Stimulated activated naive CD4-positive, alpha-beta T cell (primary cell): ENCODE data around the gene MIOS.

Experiments used
- DNase-seq, 6 experiments: peaks; one replicate each; lab custom pipeline; 2025; lab: John Stamatoyannopoulos, UW

MIOS gene

DNA sequence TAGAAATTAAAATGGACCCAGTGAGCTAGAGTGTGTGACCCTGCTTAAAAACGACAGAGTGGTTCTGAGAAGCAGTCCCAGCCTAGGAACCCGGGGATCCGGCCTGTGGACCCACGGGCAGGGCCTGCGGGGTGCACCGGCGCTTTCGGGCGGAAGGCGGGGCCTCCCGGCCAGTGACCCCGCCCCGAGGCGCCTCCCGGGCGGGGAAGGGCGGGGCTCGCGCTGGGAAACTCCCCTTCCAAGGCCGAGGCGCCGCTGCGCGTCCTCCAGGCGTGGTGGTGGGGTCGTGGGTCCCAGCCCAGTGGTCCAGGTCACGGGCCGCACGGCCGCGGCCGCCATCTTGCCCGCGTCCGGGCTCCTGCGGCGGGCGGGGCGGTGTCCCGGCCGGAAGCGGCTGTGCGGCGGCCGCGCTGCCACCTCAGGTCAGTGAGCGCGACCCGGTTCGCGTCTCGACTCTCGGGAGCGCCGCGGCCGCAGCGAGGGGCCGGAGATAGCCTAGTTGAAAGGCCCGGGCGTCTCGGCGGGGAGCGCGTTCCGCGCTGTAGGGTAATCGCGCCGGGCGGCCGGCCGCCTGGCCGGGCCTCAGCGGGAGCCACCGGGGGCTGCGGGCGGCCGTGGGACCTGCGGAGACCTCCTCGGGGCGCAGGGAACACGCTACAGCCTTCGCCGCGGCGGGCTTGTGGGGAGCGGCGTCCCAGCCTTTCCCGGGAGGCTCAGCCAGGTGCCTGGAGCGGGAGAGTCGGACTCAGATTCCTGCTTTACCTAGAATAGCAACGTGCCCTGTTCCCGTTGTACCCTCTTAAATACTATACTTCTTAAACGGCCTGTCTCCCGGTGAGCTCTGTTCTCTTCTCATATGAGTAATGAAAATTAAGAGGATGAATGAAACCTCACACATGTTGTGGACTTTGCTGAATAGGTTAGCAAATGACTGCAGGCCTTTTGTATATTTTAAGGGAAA is at the start of gene MIOS:
Gene MIOS (plus strand): TSS at position 234 of the 961 bp plus-strand sequence. CDS start 5,592 bp downstream, outside the sequence.
- peak; percentile 68 to 85 (median 78) for DNase-seq

DNA sequence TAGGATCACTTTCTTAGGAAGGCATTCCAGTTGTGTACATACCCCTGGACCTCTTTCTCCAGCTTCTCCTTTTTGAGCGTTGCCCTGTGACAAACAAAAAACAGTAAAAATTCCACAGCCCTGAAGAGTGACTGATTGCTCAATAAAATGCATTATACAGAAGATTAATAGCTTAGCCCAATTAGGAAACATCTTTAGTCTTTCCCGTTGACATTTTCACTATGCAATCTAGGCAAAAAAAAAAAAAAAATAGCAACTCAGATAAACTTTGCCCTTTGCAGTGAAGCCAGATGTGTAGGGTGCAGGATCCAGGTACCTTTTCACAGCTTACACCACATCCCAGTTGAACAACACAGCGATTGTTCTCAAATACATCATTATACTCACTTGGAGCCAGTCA is 48.9 kb upstream of the MIOS start:
- DNase-seq: no peak

DNA sequence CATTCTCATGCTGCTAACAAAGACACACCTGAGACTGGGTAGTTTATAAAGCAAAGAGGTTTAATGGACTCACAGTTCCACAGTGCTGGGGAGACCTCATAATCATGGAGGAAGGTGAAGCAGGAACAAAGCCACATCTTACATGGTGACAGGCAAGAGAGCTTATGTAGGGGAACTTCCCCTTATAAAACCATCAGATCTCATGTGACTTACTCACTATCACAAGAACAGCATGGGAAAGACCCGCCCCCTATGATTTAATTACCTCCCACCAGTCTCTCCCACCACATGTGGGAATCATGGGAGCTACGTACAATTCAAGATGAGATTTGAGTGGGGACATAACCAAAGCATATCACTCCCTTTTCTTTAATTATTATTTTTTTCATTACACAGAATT is 47.6 kb upstream of the MIOS start:
- DNase-seq: no peak

DNA sequence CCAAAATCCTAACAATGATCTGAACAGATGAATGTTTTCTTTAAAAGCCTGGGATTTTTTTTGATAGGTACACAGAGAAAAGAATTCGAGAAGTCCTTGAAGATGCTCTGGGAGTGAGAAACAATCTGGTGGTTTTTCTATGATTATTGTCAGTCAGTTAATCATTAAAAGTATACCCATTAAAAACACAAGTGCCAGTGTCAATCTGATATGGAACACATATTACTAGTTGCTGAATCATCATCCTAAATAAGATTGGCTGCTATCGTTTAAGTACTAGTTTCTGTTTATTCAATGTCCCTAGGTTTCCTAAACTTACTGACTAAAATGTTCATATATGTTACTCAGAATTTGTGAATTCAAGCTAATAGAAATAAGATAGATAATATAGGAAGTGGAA is 47.2 kb upstream of the MIOS start:
- DNase-seq: no peak

DNA sequence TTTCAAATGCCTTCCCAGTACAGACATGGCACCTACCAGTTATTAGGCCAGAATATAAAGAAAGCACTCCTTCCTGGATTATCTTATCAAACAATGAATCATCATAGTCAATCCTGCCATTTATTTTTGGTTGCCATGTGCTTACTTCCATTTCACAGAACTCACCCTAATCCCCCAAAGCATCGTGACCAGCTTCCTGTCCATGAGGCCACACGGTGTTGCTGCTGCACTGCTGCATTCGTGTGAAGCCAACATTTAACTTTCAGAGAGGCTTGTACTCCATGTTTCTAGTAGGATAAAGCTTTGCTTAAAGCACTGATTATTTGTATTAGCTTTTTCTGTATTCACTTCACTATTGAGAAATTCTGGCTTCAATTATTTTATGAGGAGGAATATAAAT is 45.4 kb upstream of the MIOS start:
- no peak for DNase-seq

DNA sequence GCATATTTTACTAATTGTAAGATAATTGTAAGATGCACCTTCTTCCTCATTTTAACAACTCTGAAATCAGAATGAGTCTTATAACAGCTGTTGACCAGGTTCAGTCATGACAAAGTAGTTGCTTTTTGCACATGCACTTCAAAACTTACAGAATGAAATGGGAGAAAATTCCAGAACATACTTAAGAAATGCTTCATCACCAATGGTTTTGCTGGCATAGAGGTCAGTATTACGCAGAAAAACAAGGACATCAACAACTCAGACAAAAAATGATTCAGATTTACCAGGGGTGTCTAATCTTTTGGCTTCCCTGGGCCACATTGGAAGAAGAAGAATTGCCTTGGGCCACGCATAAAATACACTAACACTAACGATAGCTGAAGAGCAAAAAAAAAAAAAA is 44.3 kb upstream of the MIOS start:
- no peak for DNase-seq

DNA sequence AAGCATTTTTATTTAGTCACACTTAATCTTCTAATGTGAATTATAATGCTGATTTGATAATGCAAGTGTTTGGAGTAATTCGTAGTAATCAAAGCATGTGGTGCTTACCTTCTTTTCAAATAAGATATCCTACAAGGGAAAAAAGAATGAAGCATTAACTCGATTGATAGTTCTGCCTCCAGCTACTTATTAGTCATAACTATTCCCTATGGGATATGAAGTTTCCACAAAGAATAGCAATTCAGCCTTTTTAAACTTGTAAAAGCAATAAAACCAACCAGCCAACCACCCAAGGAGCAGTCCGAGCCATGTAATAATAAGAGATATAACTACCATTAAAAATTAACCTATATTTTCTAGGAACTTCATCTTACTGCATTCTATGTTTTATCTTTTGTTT is 42.6 kb upstream of the MIOS start:
- no peak for DNase-seq

DNA sequence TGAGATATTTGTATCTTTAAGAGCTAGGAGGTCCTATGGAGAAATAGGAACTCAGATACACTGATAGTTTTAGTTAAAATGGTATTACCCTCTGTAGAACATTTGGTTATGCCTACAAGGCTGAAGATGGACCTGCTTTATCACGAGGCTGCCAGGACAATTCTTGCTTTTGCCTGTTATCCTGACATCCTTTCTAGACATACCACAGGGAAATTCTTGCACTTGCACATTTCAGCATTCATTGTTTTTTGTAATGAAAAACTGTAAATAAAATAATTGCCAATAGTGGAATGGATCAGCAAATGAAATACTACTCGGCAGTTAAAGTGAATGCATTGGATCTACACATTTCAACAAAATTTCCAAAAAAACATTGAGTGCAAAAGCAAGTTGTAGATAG is 40.7 kb upstream of the MIOS start:
- no peak for DNase-seq

DNA sequence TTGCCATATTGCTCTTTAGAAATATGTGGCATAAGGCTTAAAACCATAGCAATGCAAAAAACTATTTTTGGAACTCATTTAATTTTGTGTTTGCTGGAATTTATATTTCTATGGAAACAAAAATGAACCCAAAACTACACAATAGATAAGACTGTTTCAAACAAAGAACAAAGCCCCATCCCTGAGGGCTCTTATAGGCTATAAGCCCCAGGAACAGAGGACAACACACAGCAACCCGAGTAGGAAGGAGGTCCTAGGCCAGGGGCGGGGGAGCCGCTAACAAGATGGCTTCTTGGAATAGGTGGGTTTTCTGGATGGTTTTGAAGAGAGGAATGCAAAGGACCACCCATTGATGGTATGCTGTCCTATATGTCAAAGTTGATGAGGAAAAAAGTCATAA is 39.6 kb upstream of the MIOS start:
- no peak for DNase-seq

DNA sequence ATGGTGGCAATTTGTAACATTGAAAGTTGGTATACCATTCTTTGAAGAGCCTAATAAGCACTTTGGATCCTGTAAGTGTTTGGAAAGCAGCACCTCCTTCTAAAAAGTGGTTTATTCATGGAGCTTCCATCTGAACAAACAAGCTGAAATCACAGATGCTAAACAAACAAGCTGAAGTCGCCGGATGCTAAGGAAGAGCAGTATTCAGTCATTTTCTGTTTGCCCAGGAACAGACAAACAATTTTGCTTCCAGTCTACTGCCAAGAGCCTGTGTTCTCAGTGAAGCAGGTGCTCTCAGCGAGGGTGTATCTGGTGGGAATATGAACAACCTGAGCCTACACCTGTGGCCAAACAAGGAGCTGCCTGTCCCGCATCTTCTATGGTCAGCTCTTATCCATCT is 37.4 kb upstream of the MIOS start:
- no peak for DNase-seq

DNA sequence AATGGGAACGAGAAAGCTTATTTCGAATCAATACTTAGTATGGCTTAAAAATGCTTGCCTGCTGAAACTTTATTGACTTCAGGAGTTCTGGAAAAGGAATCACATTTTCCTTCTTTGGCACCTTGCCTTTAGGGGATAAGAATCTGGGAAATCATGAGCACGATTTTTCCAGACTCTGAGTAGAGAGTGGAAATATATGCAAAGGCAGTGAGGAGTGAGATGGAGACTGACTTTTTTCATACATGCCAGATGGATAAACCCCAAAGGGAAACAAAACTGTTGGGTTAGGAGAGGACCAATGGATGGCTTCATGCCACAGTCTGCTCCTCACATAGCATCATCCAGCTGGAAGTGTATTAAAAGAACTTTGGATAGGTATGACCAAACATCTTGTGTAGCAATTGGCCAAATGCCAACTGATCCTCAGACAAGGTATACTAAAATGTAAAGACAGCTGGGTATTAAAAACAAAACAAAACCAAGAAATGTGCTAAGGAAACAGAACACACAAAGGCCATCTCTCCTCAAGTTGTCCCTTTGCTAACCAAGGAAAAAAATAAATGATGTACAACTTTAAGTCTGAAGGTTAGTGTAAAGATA is 32.8 kb upstream of the MIOS start:
- no peak for DNase-seq

DNA sequence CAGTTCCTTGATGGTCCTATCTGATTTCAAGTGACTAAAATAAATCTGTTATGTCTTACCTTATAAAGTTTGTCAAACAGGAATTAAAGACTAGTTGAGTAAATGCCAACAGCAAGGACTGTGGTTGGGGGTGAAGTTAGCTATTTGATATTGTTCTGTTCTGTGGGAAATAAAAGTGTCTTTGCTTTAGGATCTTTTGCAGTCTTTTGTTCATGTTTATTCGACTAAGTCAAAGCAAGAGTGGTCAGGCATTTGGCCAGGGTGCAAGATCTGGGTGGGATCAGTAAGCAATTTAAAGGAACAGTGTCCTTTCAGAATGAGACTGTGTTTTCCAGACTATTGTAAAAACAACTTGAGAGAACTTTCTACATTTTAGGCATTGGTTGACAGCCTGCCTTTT is 31.0 kb upstream of the MIOS start, which contains the start of gene COL28A1:
Gene COL28A1 (minus strand): TSS at position 183 of the 400 bp plus-strand sequence. CDS start 2,998 bp downstream, outside the sequence.
- DNase-seq: no peak

DNA sequence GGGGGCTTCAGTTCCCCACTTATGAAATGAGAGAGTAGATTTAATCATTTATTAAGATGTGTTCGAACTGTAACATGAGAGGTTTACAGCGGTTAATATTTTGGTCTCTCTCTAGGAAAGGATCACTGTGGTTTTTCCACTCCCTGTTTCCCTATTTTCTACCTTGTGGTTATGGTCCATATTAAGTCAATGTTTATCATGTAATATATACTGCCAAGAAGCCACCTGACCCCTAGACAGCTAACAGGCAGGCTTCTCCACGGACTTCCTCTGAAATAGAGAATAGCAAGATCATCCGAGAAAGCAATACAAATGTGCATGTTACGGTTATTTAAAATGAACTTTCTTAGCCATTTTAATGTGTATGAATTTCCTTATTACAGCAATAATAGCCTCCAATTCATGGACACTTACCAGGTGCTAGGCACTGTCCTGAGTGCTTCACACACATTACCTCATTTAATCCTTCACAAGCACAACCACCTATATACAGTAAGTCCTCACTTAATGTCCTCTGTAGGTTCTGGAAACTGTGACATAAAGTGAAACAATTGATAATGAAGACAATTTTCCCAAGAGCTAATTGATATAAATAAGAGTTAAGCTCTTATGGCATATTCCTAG is 30.2 kb upstream of the MIOS start:
- DNase-seq: no peak

DNA sequence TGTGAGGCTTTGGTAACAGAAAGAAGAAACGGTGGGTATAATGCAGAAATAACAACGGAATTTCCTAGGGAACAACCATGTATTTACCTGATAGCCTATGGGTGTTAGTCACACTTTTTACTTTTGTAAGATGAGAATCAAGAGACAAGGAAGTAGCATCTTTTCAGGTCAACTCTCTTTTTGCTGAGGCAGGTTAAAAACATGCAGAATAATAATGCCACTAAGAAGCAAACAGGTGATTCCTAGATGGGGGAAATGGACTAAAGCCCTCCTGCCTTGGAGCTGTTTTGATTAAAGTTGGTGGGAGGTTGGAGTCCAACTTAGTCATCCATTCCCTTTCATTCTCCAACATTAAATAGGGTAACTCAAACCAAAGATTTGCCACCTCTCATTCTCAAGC is 29.0 kb upstream of the MIOS start:
- no peak for DNase-seq

DNA sequence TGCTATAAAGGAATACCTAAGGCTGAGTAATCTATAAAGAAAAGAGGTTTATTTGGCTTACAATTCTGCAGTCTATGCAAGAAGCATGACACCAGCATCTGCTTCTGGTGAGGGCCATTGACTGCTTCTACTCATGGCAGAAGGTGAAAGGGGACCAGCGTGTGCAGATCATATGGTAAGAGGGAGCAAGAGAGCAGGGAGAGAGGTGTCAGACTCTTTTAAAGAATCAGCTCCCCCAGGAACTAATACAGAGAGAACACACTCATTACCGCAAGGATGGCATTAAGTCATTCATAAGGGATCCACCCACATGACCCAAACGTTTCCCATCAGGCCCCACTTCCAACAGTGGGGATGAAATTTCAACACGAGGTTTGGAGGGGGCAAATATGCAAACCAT is 27.5 kb upstream of the MIOS start:
- DNase-seq: no peak

DNA sequence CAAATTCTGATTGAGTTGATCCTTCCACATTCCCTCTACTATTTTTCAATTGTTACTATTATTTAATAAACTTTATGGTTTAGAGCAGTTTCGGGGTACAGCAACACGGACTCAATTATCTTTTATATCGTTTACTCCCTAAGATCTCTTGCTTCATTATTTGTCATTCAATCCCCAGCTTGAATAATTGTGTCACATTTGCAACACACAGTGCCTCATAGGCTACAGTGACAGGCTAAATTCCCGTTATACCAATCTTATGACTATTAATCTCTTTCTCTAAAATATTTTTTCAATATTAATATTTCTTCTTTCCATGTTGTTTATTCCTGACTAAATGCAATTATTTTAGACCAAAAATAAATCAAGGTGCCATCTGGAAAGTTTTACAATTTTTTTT is 27.0 kb upstream of the MIOS start:
- no peak for DNase-seq

DNA sequence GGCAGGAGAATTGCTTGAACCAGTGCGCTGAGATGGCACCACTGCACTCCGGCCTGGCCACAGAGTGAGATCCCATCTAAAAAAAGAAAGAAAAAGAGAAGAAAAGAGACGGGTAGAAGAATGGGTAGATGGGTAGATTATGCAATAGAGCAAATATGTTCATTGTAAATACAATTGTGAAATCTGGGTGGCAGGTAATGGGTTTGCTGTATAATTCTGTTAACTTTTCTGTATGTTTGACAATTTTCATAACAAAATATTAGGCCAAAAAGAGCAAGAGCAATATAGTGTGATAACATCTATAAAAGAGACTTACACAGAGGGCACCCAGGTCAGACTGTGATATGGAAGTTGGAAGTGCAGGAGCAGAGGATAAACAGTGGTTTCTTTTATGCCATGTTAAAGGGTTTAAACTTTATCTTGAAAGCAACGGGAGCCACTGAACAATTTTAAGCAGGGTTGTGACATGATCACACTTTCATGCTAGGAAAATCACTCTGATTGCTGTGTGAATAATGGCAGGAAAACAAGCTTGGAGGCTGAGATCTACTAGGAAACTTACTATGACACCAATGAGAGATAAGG is 24.3 kb upstream of the MIOS start:
- no peak for DNase-seq

DNA sequence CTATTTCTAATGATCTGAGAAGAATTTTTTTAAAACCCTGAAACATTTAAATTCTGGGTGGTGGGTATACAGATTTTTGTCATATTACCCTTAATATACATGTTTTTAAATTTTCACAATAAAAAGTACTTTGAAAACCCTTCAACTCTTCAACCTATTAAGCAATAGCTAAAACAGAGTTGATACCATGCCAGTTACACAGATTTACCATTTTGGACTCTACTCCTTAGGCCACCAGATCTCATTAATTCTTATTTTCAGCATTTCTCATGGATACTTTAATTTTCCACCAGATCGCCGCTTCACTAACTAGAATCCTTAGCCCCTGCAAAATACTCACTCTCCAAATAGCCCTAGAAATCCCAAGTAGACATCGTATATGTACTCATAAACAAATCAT is 18.3 kb upstream of the MIOS start:
- DNase-seq: no peak

DNA sequence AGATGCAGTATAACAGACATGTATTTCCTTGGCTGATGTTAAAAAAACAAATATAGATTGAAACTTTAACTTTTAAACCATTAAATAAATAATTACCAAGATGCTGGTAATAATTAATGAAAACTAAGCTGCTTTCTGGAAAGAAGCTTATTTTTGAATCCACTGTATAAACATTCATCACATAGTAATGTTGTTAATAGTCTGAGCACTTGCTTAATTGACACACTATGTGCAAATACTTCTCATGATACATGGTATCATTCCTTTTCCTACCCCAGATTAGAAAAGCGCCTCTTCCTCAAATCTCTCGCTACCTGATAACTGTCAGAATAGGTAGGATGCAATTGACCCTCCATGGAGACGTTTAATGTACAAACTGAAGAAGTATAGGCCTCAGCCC is 16.0 kb upstream of the MIOS start:
- DNase-seq: no peak

DNA sequence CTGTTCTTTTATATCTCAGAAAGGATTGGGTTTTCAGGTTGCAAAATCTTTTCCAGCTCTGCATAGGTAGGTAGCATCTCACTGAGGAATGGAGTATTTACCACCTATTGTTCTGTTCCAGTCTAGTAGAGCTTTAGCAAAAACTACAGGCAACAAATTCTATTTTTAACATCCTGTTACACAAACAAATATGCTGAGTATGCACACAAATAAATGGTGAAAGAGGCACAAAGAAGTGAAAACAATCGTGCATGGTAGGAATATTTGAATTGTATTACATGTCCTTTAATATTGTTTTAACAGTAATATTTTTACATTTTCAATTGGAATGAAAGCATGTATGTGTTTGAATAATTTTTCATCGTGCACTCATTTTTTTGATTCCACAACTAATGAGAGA is 14.5 kb upstream of the MIOS start:
- DNase-seq: no peak

DNA sequence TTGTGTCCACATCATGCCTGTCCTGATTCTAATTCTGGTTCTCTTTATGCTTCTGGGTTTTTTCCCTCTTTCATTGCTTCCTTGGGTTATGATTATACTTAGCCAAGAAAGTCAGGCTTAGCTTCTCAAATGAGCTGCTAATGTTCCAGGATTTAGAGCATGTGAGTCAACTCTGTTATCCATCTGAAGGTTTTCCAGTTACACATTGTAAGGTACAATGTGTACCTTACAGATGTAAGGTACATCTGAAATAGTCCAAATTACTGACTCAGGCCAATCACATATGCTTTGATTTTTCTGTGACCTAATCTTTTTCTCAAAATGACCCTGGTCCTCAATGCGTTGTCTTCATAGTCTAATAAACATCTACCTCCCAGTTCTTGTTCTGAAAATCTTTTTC is 13.3 kb upstream of the MIOS start:
- no peak for DNase-seq

DNA sequence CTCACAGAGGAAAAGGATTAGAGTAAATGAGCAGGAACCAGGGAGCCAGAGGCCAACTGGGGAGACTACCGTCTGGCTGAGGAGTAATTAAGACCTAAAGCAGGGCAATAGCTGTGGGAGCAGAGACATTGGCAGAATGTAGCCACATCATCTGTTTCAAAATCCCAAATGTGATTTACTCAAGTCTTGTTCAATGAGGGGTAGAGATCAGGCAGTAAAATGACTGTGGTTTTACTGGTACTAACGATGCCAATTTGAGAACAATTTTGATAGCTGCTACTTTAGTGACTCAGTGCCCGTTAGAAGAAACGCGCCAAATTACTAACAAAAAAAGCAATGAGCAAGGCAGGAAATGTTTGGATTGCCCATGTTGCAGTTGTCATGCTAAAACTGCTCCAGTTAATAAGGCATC is 12.7 kb upstream of the MIOS start:
- no peak for DNase-seq
